Peyer's patch (tissue), 4 donors: ENCODE results near the gene TPPP2.

Source experiments
- CTCF ChIP-seq, 6 experiments: fragments of 450-650 bp in 4 of 6; fragments of 200-600 bp in 2 of 6; sonication (generic) in 1 of 6; IDR thresholded peaks; one replicate each; pipeline ENCODE4 v1.5.1; 2017 to 2019; ENCODE audit warnings: antibody characterized with exemption in 6 of 6, mild to moderate bottlenecking in 3 of 6, moderate library complexity in 1 of 6
- POLR2A ChIP-seq, 2 donors: fragments of 450-650 bp; IDR thresholded peaks; one replicate each; pipeline ENCODE4 v1.5.1; 2017; ENCODE audit warnings: antibody characterized with exemption in 2 of 2, mild to moderate bottlenecking in 2 of 2, moderate library complexity in 2 of 2

DNA sequence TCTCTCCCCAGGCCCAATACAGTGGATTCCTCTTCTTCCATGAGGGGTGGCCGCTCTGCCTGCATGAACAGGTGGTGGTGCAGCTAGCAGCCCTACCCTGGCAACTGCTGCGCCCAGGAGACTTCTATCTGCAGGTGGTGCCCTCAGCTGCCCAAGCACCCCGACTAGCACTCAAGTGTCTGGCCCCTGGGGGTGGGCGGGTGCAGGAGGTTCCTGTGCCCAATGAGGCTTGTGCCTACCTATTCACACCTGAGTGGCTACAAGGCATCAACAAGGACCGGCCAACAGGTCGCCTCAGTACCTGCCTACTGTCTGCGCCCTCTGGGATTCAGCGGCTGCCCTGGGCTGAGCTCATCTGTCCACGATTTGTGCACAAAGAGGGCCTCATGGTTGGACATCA lies 43.9 kb downstream of the TPPP2 start:
- TF ChIP-seq CTCF (IDR thresholded peaks at IDR 0.05) (no peak), POLR2A (IDR thresholded peaks at IDR 0.05) (no peak)
